IMR-90 (cell line): ENCODE measurements around the gene SLC7A10. TPM values are rescaled to one million over a fixed set of nuclear protein-coding genes. Genes with fewer than 3 reads are reported as not detected.

ENCODE experiments used
- ATAC-seq: fragments of 200-7000 bp; cut with Tn5 transposase; 2 replicates; pipeline ENCODE4 v1.9.1; 2020; ENCODE audit warnings: low read depth, mild to moderate bottlenecking, moderate library complexity
- BruUV-seq: library from RNA; stranded (reverse); fragments of 400-500 nt; replicated peaks from 2 replicates; lab custom pipeline; 2021; lab: Mats Ljungman, UMichigan
- CTCF ChIA-PET: fragments of 300-600 bp; formaldehyde crosslinking; extraction: SDS; loops from one replicate; lab custom pipeline; 2021; ENCODE audit warnings: antibody characterized with exemption; lab: Yijun Ruan, JAX
- POLR2A ChIA-PET: fragments of 300-600 bp; sonication (Branson Sonifier 250); formaldehyde crosslinking; loops from one replicate; lab custom pipeline; 2022; ENCODE audit warnings: antibody characterized with exemption; ENCODE audit not compliant: unreplicated experiment; lab: Charles Lee
- DNase-seq: peaks from one replicate; pipeline ENCODE4 v3.0.0; 2013
- H2AFZ ChIP-seq: replicated peaks from 2 replicates; pipeline ENCODE3; 2013; ENCODE audit warnings: low read length, mild to moderate bottlenecking; ENCODE audit not compliant: poor library complexity
- H2AK5ac ChIP-seq: 2 replicates; pipeline ENCODE4 v1.6.1; 2013; ENCODE audit warnings: low read depth, low read length, inconsistent platforms
- H2AK9ac ChIP-seq: replicated peaks from 2 replicates; pipeline ENCODE3; 2013; ENCODE audit warnings: mild to moderate bottlenecking, low read depth, low read length, moderate library complexity; ENCODE audit not compliant: poor library complexity
- H2BK120ac ChIP-seq: 2 replicates; pipeline ENCODE4 v1.6.1; 2013; ENCODE audit warnings: low read depth, low read length, inconsistent platforms
- H2BK15ac ChIP-seq: 3 replicates; pipeline ENCODE4 v1.6.1; 2013; ENCODE audit warnings: low read depth, low read length, inconsistent platforms
- H2BK20ac ChIP-seq: 2 replicates; pipeline ENCODE4 v1.6.1; 2013; ENCODE audit warnings: low read depth, mild to moderate bottlenecking, inconsistent platforms, low read length, moderate library complexity
- H2BK5ac ChIP-seq: 2 replicates; pipeline ENCODE4 v1.6.1; 2013; ENCODE audit warnings: mild to moderate bottlenecking, low read depth, low read length, inconsistent platforms; ENCODE audit not compliant: poor library complexity, severe bottlenecking
- H3K14ac ChIP-seq: replicated peaks from 2 replicates; pipeline ENCODE4 v1.6.1; 2013; ENCODE audit warnings: low read depth, low read length, inconsistent platforms
- H3K18ac ChIP-seq: 2 replicates; pipeline ENCODE4 v1.6.1; 2013; ENCODE audit warnings: low read depth, low read length, control low read depth
- H3K23ac ChIP-seq: 2 replicates; pipeline ENCODE4 v1.6.1; 2013; ENCODE audit warnings: low read depth, low read length, inconsistent platforms
- H3K27ac ChIP-seq: 2 replicates; pipeline ENCODE4 v1.5.1; 2013; ENCODE audit warnings: mild to moderate bottlenecking, control low read depth, low read length; ENCODE audit not compliant: insufficient read depth
- H3K27me3 ChIP-seq: 2 replicates; pipeline ENCODE4 v1.6.1; 2013; ENCODE audit warnings: low read length; ENCODE audit not compliant: control insufficient read depth, insufficient read depth
- H3K36me3 ChIP-seq: 2 replicates; pipeline ENCODE4 v1.6.1; 2013; ENCODE audit warnings: low read length, mixed read lengths; ENCODE audit not compliant: control insufficient read depth, insufficient read depth
- H3K4ac ChIP-seq: 2 replicates; pipeline ENCODE4 v1.6.1; 2013; ENCODE audit warnings: low read depth, low read length, inconsistent platforms
- H3K4me1 ChIP-seq: 2 replicates; pipeline ENCODE4 v1.6.1; 2013; ENCODE audit warnings: low read length, mixed read lengths; ENCODE audit not compliant: control insufficient read depth, insufficient read depth
- H3K4me2 ChIP-seq: 2 replicates; pipeline ENCODE4 v1.6.1; 2013; ENCODE audit warnings: low read depth, mild to moderate bottlenecking, control low read depth, low read length, moderate library complexity
- H3K4me3 ChIP-seq: 2 replicates; pipeline ENCODE4 v1.5.1; 2013; ENCODE audit warnings: low read depth, mild to moderate bottlenecking, control low read depth, low read length, moderate library complexity; ENCODE audit not compliant: insufficient read depth
- H3K56ac ChIP-seq: 2 replicates; pipeline ENCODE4 v1.6.1; 2013; ENCODE audit warnings: low read length, inconsistent platforms; ENCODE audit not compliant: insufficient read depth; ENCODE audit errors: extremely low read depth
- H3K79me1 ChIP-seq, 2 experiments: 2 replicates each; pipeline ENCODE4 v1.6.1; 2013; ENCODE audit warnings: low read length in 2 of 2, inconsistent platforms in 1 of 2, low read depth in 1 of 2
- H3K9ac ChIP-seq: 2 replicates; pipeline ENCODE4 v1.6.1; 2013; ENCODE audit warnings: low read depth, low read length, control low read depth
- H3K9me1 ChIP-seq: 2 replicates; pipeline ENCODE4 v1.6.1; 2013; ENCODE audit warnings: low read length, inconsistent platforms; ENCODE audit not compliant: insufficient read depth
- H3K9me3 ChIP-seq: 2 replicates; pipeline ENCODE4 v1.6.1; 2013; ENCODE audit warnings: low read length; ENCODE audit not compliant: control insufficient read depth, insufficient read depth
- H4K20me1 ChIP-seq: 2 replicates; pipeline ENCODE4 v1.6.1; 2013; ENCODE audit warnings: low read length, inconsistent platforms; ENCODE audit not compliant: insufficient read depth
- H4K5ac ChIP-seq: 2 replicates; pipeline ENCODE4 v1.6.1; 2013; ENCODE audit warnings: mild to moderate bottlenecking, low read depth, low read length, control low read depth
- H4K8ac ChIP-seq, 2 experiments: 2 replicates each; pipeline ENCODE4 v1.6.1; 2013; ENCODE audit warnings: low read depth in 2 of 2, low read length in 2 of 2, control low read depth in 1 of 2, inconsistent platforms in 1 of 2
- H4K91ac ChIP-seq: 2 replicates; pipeline ENCODE4 v1.6.1; 2013; ENCODE audit warnings: low read depth, low read length, inconsistent platforms; ENCODE audit not compliant: insufficient read depth
- BHLHE40 ChIP-seq: fragments of 150-350 bp; IDR thresholded peaks from 2 replicates; pipeline ENCODE4 v1.6.1; 2016; ENCODE audit warnings: mild to moderate bottlenecking, low read depth, low read length
- CEBPB ChIP-seq: IDR thresholded peaks from 2 replicates; pipeline ENCODE4 v1.6.1; 2012; ENCODE audit warnings: low read depth, low read length, improper control_type of control experiment
- CHD1 ChIP-seq: IDR thresholded peaks from 2 replicates; pipeline ENCODE4 v1.6.1; 2012; ENCODE audit warnings: low read depth, low read length, improper control_type of control experiment
- FOS ChIP-seq: fragments of 150-350 bp; IDR thresholded peaks from 2 replicates; pipeline ENCODE4 v1.6.1; 2016; ENCODE audit warnings: low read depth, low read length
- MAFK ChIP-seq: IDR thresholded peaks from 2 replicates; pipeline ENCODE4 v1.6.1; 2012; ENCODE audit warnings: low read depth, low read length, improper control_type of control experiment
- MAZ ChIP-seq: IDR thresholded peaks from 2 replicates; pipeline ENCODE4 v1.6.1; 2012; ENCODE audit warnings: low read depth, mild to moderate bottlenecking, low read length, improper control_type of control experiment, moderate library complexity, borderline replicate concordance
- MXI1 ChIP-seq: IDR thresholded peaks from 2 replicates; pipeline ENCODE4 v1.6.1; 2012; ENCODE audit warnings: low read depth, mild to moderate bottlenecking, low read length, moderate library complexity, borderline replicate concordance
- NFE2L2 ChIP-seq: fragments of 150-350 bp; IDR thresholded peaks from 2 replicates; pipeline ENCODE4 v1.6.1; 2016; ENCODE audit warnings: low read depth, mild to moderate bottlenecking, low read length
- POLR2A ChIP-seq: IDR thresholded peaks from 2 replicates; pipeline ENCODE4 v1.6.1; 2012; ENCODE audit warnings: mild to moderate bottlenecking, low read depth, low read length
- RAD21 ChIP-seq: IDR thresholded peaks from 2 replicates; pipeline ENCODE4 v1.6.1; 2012; ENCODE audit warnings: low read length, improper control_type of control experiment
- RCOR1 ChIP-seq: IDR thresholded peaks from 2 replicates; pipeline ENCODE4 v1.6.1; 2012; ENCODE audit warnings: mild to moderate bottlenecking, low read length, improper control_type of control experiment; ENCODE audit not compliant: insufficient replicate concordance
- RFX5 ChIP-seq: IDR thresholded peaks from 2 replicates; pipeline ENCODE4 v1.8.0; 2012; ENCODE audit warnings: low read depth, mild to moderate bottlenecking, low read length, moderate library complexity
- SMC3 ChIP-seq: fragments of 150-350 bp; IDR thresholded peaks from 2 replicates; pipeline ENCODE4 v1.6.1; 2016; ENCODE audit warnings: low read depth, mild to moderate bottlenecking, antibody characterized with exemption, low read length, moderate library complexity
- USF2 ChIP-seq: fragments of 150-350 bp; IDR thresholded peaks from 2 replicates; pipeline ENCODE4 v1.6.1; 2017; ENCODE audit warnings: mild to moderate bottlenecking, antibody characterized with exemption, low read length, low read depth
- WGBS, 2 experiments: methylation state at CpG; one replicate each; pipeline versions ENCODE4 v1.1.5 to v1.1.7; 2013; ENCODE audit warnings: missing lambda C conversion rate in 2 of 2; ENCODE audit not compliant: insufficient read length in 1 of 2; ENCODE audit errors: extremely low coverage in 2 of 2; 5-methylcytosine and 5-hydroxymethylcytosine counted together
- dilution Hi-C: fragments of 300-500 bp; cut with HindIII; formaldehyde crosslinking; loops from one replicate; pipeline ENCODE4 v1.14.3; 2018; ENCODE audit warnings: low sequenced_read_pairs; ENCODE audit not compliant: unreplicated experiment
- in situ Hi-C: fragments of 300-500 bp; cut with MboI; formaldehyde crosslinking; loops from 3 replicates; pipeline ENCODE4 v1.14.3; 2019; ENCODE audit warnings: low sequenced_read_pairs, inconsistent platforms, mixed read lengths
- intact Hi-C: fragments of 100-400 bp; cut with micrococcal nuclease; formaldehyde crosslinking; loops from 2 replicates; pipeline ENCODE4 v1.10.0; 2022
- polyA plus RNA-seq, 3 experiments: library from polyadenylated mRNA; depleted of rRNA; stranded (reverse); fragments of >200 nt; gene quantifications; 2 replicates each; pipeline ENCODE4 v1.2.3, GENCODE V29; 2012; ENCODE audit warnings: low replicate concordance in 1 of 3
- total RNA-seq: library from RNA; depleted of rRNA; stranded (reverse); fragments of >200 nt; gene quantifications from 2 replicates; pipeline ENCODE4 v1.2.3, GENCODE V29; 2012
- TF ChIP-seq, protein P1 (sequence below): fragments of 150-350 bp; IDR thresholded peaks from 2 replicates; pipeline ENCODE4 v1.6.1; 2016; ENCODE audit warnings: low read depth, mild to moderate bottlenecking, low read length, moderate library complexity, borderline replicate concordance
- TF ChIP-seq, protein P2 (sequence below): conservative IDR thresholded peaks from 2 replicates; pipeline ENCODE4 v1.5.1; 2012; ENCODE audit warnings: mild to moderate bottlenecking, low read depth, low read length, improper control_type of control experiment

SLC7A10 gene
- total and polyA plus RNA-seq, 2 of the 4 experiments (the other 2 are of a cell fraction) = not detected

DNA sequence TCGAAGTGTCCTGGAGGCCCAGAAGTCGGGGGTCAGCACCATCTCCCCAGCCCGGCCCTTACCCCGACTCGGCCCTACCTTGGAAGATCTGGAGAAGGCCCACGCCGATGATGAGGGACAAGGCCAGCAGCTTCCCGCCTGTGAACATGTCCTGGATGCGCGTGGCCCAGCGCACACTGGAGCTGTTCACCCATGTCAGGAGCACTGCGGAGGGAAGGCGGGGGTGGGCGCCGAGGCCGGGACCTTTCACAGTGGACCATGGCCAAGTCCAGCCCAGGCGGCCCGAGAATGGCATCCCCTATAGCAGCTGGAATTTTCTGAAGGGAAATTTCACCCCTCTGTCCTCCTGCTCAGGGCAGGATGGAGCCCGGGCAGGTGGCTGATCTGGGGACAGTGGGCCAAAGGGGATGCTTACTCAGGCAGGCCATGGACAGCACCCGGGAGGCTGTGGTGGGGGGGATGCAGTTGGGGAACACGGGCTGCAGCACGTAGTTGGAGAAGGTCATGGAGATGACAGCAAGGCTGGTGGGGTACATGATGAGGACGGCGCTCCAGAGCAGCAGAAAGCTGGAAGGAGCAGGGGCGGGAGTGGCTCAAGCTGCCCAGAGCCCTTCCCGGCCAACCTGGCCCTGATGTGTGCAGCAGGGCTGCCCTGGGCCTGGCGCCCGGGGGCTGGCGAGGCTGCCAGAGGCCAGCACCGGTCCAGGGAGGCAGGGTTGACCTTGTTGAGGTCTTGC is 13.0 kb downstream of the SLC7A10 start:
- CTCF ChIA-PET = interaction anchor here (0.5 to 1.1 kb wide), 2 partner anchors 11 to 28 kb away, joined by 3 to 4 read pairs; no protein-coding TSS in a partner anchor
- POLR2A ChIA-PET = no interaction called here

More for the DNA sequence above, 13.0 kb downstream of the SLC7A10 start:
- no peak overlapping the region for H4K91ac ChIP-seq
- no peak overlapping the region for H4K8ac ChIP-seq
- no peaks in the 10 kb centered on the region for H3K9me1 ChIP-seq
- intact Hi-C loops (no loop called here), dilution Hi-C loops (no loop called here), in situ Hi-C loops (no loop called here)
- H2AK9ac ChIP-seq = no peak overlapping the region
- H3K23ac ChIP-seq = no peak overlapping the region
- ATAC-seq (no peak), DNase-seq (no peak)
- no peak overlapping the region for H2BK120ac ChIP-seq
- H4K20me1 ChIP-seq = no peaks in the 10 kb centered on the region
- H2AK5ac ChIP-seq = no peak overlapping the region
- 82% methylated on average over 21 of the region's 30 CpGs; no CpG with 5 or more reads in 1 of the 2 experiments for WGBS, 2 experiments
- BruUV-seq = no TSS peak
- H3K4me3 ChIP-seq = no peak overlapping the region
- no peak overlapping the region for H2BK20ac ChIP-seq
- H3K4me1 ChIP-seq = no peaks in the 10 kb centered on the region
- no peak overlapping the region for H3K27ac ChIP-seq
- H3K79me1 ChIP-seq = no peaks in the 10 kb centered on the region
- no peak overlapping the region for H2BK15ac ChIP-seq
- no peak overlapping the region for H3K56ac ChIP-seq
- H2AFZ ChIP-seq = no peak overlapping the region
- H3K9ac ChIP-seq = no peak overlapping the region
- no peak for TF ChIP-seq RFX5
- no peak for TF ChIP-seq MXI1
- TF ChIP-seq, protein P1, sequence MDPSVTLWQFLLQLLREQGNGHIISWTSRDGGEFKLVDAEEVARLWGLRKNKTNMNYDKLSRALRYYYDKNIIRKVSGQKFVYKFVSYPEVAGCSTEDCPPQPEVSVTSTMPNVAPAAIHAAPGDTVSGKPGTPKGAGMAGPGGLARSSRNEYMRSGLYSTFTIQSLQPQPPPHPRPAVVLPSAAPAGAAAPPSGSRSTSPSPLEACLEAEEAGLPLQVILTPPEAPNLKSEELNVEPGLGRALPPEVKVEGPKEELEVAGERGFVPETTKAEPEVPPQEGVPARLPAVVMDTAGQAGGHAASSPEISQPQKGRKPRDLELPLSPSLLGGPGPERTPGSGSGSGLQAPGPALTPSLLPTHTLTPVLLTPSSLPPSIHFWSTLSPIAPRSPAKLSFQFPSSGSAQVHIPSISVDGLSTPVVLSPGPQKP = no peak
- TF ChIP-seq RCOR1 = no peak
- TF ChIP-seq POLR2A = no peak
- TF ChIP-seq RAD21 = no peak
- TF ChIP-seq MAFK = no peak
- no peak for TF ChIP-seq SMC3
- no peak for TF ChIP-seq FOS
- TF ChIP-seq USF2 = no peak
- no peak for TF ChIP-seq BHLHE40
- no peak for TF ChIP-seq MAZ
- TF ChIP-seq CHD1 = no peak
- no peak for TF ChIP-seq CEBPB
- TF ChIP-seq, protein P2, sequence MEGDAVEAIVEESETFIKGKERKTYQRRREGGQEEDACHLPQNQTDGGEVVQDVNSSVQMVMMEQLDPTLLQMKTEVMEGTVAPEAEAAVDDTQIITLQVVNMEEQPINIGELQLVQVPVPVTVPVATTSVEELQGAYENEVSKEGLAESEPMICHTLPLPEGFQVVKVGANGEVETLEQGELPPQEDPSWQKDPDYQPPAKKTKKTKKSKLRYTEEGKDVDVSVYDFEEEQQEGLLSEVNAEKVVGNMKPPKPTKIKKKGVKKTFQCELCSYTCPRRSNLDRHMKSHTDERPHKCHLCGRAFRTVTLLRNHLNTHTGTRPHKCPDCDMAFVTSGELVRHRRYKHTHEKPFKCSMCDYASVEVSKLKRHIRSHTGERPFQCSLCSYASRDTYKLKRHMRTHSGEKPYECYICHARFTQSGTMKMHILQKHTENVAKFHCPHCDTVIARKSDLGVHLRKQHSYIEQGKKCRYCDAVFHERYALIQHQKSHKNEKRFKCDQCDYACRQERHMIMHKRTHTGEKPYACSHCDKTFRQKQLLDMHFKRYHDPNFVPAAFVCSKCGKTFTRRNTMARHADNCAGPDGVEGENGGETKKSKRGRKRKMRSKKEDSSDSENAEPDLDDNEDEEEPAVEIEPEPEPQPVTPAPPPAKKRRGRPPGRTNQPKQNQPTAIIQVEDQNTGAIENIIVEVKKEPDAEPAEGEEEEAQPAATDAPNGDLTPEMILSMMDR = no peak
- no peak for TF ChIP-seq NFE2L2
- peaks cover 7% of the 10 kb centered on the region; the same call in 1 of the 2 replicates for H3K27me3 ChIP-seq
- H4K5ac ChIP-seq = no peak overlapping the region
- no peaks in the 10 kb centered on the region for H3K36me3 ChIP-seq
- H2BK5ac ChIP-seq = no peak overlapping the region
- no peak overlapping the region for H3K4ac ChIP-seq
- H3K9me3 ChIP-seq = no peaks in the 10 kb centered on the region
- no peak overlapping the region for H3K4me2 ChIP-seq
- no peak overlapping the region for H3K18ac ChIP-seq
- no peak overlapping the region for H3K14ac ChIP-seq
